Liver (tissue), 9 donors: ENCODE results near the gene TM9SF4. TPM values are rescaled to one million over a fixed set of nuclear protein-coding genes. Genes with fewer than 3 reads are reported as not detected.

ENCODE experiments used
- DNase-seq: peaks from one replicate; pipeline ENCODE4 v3.0.0-alpha.2; 2017; ENCODE audit warnings: low spot score
- H3K27ac ChIP-seq, 2 donors: one replicate each; pipeline ENCODE4 v1.7.0; 2013; ENCODE audit warnings: inconsistent platforms in 2 of 2, low read length in 2 of 2, control low read depth in 1 of 2, low read depth in 1 of 2, mild to moderate bottlenecking in 1 of 2
- H3K27me3 ChIP-seq, 4 donors: one replicate each; pipeline versions ENCODE4 v1.6.1 to v1.7.0; 2013; ENCODE audit warnings: low read length in 3 of 4, inconsistent platforms in 1 of 4, mild to moderate bottlenecking in 1 of 4, moderate library complexity in 1 of 4; ENCODE audit not compliant: control insufficient read depth in 4 of 4, insufficient read depth in 4 of 4
- H3K36me3 ChIP-seq, 4 donors: one replicate each; pipeline versions ENCODE4 v1.6.1 to v1.7.0; 2013; ENCODE audit warnings: low read length in 3 of 4, mild to moderate bottlenecking in 3 of 4, low read depth in 1 of 4, moderate library complexity in 1 of 4; ENCODE audit not compliant: control insufficient read depth in 4 of 4, insufficient read depth in 3 of 4
- H3K4me1 ChIP-seq, 4 donors: one replicate each; pipeline versions ENCODE4 v1.6.1 to v1.7.0; 2013; ENCODE audit warnings: low read length in 3 of 4, mild to moderate bottlenecking in 3 of 4, moderate library complexity in 1 of 4; ENCODE audit not compliant: control insufficient read depth in 4 of 4, insufficient read depth in 4 of 4
- H3K4me3 ChIP-seq, 3 donors: one replicate each; pipeline versions ENCODE4 v1.6.1 to v1.7.0; 2013; ENCODE audit warnings: low read length in 3 of 3, control low read depth in 1 of 3, low read depth in 1 of 3, mild to moderate bottlenecking in 1 of 3
- H3K9ac ChIP-seq, 2 donors: one replicate each; pipeline ENCODE4 v1.7.0; 2013; ENCODE audit warnings: low read length in 2 of 2, mild to moderate bottlenecking in 2 of 2, moderate library complexity in 2 of 2, control low read depth in 1 of 2, low read depth in 1 of 2
- H3K9me3 ChIP-seq, 4 donors: one replicate each; pipeline versions ENCODE4 v1.6.1 to v1.7.0; 2013; ENCODE audit warnings: low read length in 3 of 4; ENCODE audit not compliant: control insufficient read depth in 4 of 4
- EGR1 ChIP-seq, 2 donors: IDR thresholded peaks; 2 replicates each; pipeline ENCODE4 v1.6.1; 2016 to 2018; ENCODE audit warnings: antibody characterized with exemption in 2 of 2, low read depth in 2 of 2
- FOXA1 ChIP-seq: IDR thresholded peaks from 2 replicates; pipeline ENCODE4 v1.6.1; 2016; ENCODE audit warnings: antibody characterized with exemption
- FOXA2 ChIP-seq: IDR thresholded peaks from 2 replicates; pipeline ENCODE4 v1.6.1; 2016; ENCODE audit warnings: antibody characterized with exemption
- GABPA ChIP-seq, 2 donors: IDR thresholded peaks in 1 of 2; conservative IDR thresholded peaks in 1 of 2; 2 replicates each; pipeline ENCODE4 v1.6.1; 2016; ENCODE audit warnings: antibody characterized with exemption in 2 of 2, mild to moderate bottlenecking in 1 of 2, moderate library complexity in 1 of 2
- HNF4A ChIP-seq, 2 donors: conservative IDR thresholded peaks; 2 replicates each; pipeline ENCODE4 v1.6.1; 2016; ENCODE audit warnings: antibody characterized with exemption in 2 of 2, mild to moderate bottlenecking in 2 of 2
- HNF4G ChIP-seq: IDR thresholded peaks from 2 replicates; pipeline ENCODE4 v1.6.1; 2016; ENCODE audit warnings: antibody characterized with exemption
- JUND ChIP-seq, 2 donors: IDR thresholded peaks; 2 replicates each; pipeline ENCODE4 v1.6.1; 2016; ENCODE audit warnings: antibody characterized with exemption in 2 of 2
- NR2F2 ChIP-seq: IDR thresholded peaks from 2 replicates; pipeline ENCODE4 v1.6.1; 2016; ENCODE audit warnings: antibody characterized with exemption
- RAD21 ChIP-seq, 2 donors: IDR thresholded peaks; 2 replicates each; pipeline ENCODE4 v1.6.1; 2016; ENCODE audit warnings: antibody characterized with exemption in 2 of 2, mild to moderate bottlenecking in 2 of 2
- RXRA ChIP-seq, 2 donors: IDR thresholded peaks; 2 replicates each; pipeline ENCODE4 v1.6.1; 2017 to 2018; ENCODE audit warnings: antibody characterized with exemption in 2 of 2, mild to moderate bottlenecking in 1 of 2
- SP1 ChIP-seq: IDR thresholded peaks from 2 replicates; pipeline ENCODE4 v1.6.1; 2018; ENCODE audit warnings: antibody characterized with exemption, mild to moderate bottlenecking
- TAF1 ChIP-seq: conservative IDR thresholded peaks from 2 replicates; pipeline ENCODE4 v1.6.1; 2016; ENCODE audit warnings: antibody characterized with exemption, mild to moderate bottlenecking
- YY1 ChIP-seq: IDR thresholded peaks from 2 replicates; pipeline ENCODE4 v1.6.1; 2016; ENCODE audit warnings: antibody characterized with exemption, mild to moderate bottlenecking
- WGBS: extraction: QIAGEN DNeasy Blood & Tissue Kit; methylation state at CpG from one replicate; pipeline ENCODE4 v1.1.7; 2013; 5-methylcytosine and 5-hydroxymethylcytosine counted together
- polyA plus RNA-seq, 2 donors: library from polyadenylated mRNA; stranded (reverse) in 1 of 2; unstranded in 1 of 2; fragments of 200-250 nt in 1 of 2; fragments of >200 nt in 1 of 2; fragmentation: Nextera tagmentation in 1 of 2; extraction: Ambion mirVana in 1 of 2; gene quantifications; one replicate each; pipeline versions ENCODE4 v1.2.1 to v1.2.3, GENCODE V29; 2013 to 2015
- total RNA-seq, 2 donors: library from RNA; depleted of rRNA; stranded (reverse); fragments of >200 nt; gene quantifications; one replicate each; pipeline ENCODE4 v1.2.3, GENCODE V29; 2014
- TF ChIP-seq, protein P1 (sequence below): fragments of 150-350 bp; IDR thresholded peaks from 2 replicates; pipeline ENCODE4 v1.5.1; 2017; ENCODE audit warnings: improper control_type of control experiment, low read depth, low read length; ENCODE audit not compliant: missing input control
- TF ChIP-seq, protein P2 (sequence below): IDR thresholded peaks from 2 replicates; pipeline ENCODE4 v1.6.1; 2016; ENCODE audit warnings: antibody characterized with exemption
- TF ChIP-seq, protein P3 (sequence below): IDR thresholded peaks from 2 replicates; pipeline ENCODE4 v1.6.1; 2016; ENCODE audit warnings: antibody characterized with exemption, mild to moderate bottlenecking
- TF ChIP-seq, protein P4 (sequence below): IDR thresholded peaks from 2 replicates; pipeline ENCODE4 v1.6.1; 2016; ENCODE audit warnings: antibody characterized with exemption
- TF ChIP-seq, protein P5 (sequence below): IDR thresholded peaks from 2 replicates; pipeline ENCODE4 v1.6.1; 2016; ENCODE audit warnings: antibody characterized with exemption
- donor health status: healthy.
- donor health status: healthy.
- donor health status: healthy.
- donor health status: healthy.
- donor health status: healthy.

The TM9SF4 gene
- total and polyA plus RNA-seq, 4 donors = 15.9 to 26.2 (median 22.2) TPM

DNA sequence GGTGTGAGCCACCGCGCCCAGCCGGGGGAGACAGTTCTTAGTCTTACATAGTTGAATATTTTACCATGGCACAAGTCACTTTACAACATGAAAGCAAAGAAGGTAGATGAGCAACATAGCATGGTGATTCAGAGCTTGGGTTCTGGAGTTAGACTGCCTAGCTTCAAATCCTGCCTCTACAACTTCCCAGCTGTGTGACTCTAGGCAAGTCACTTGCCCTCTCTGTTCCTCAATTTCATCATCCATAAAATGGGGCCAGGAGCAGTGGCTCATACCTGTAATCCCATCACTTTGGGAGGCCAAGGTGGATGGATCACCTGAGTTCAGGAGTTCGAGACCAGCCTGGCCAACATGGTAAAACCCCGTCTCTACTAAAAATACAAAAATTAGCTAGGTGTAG, 31.2 kb upstream of the TM9SF4 start:
- no peak overlapping the region for H3K4me3 ChIP-seq
- no peak overlapping the region for H3K9ac ChIP-seq
- H3K27ac ChIP-seq = no peak overlapping the region
- H3K36me3 ChIP-seq = no peaks in the 10 kb centered on the region
- WGBS = 97% methylated on average over 5 of the region's 5 CpGs
- TF ChIP-seq EGR1 (IDR thresholded peaks at IDR 0.05; ENCODE audit: low read depth in 2 of 2) = no peak
- no peak for TF ChIP-seq FOXA1
- TF ChIP-seq, protein P1, sequence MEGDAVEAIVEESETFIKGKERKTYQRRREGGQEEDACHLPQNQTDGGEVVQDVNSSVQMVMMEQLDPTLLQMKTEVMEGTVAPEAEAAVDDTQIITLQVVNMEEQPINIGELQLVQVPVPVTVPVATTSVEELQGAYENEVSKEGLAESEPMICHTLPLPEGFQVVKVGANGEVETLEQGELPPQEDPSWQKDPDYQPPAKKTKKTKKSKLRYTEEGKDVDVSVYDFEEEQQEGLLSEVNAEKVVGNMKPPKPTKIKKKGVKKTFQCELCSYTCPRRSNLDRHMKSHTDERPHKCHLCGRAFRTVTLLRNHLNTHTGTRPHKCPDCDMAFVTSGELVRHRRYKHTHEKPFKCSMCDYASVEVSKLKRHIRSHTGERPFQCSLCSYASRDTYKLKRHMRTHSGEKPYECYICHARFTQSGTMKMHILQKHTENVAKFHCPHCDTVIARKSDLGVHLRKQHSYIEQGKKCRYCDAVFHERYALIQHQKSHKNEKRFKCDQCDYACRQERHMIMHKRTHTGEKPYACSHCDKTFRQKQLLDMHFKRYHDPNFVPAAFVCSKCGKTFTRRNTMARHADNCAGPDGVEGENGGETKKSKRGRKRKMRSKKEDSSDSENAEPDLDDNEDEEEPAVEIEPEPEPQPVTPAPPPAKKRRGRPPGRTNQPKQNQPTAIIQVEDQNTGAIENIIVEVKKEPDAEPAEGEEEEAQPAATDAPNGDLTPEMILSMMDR = no peak
- TF ChIP-seq SP1 = no peak
- TF ChIP-seq, protein P2, sequence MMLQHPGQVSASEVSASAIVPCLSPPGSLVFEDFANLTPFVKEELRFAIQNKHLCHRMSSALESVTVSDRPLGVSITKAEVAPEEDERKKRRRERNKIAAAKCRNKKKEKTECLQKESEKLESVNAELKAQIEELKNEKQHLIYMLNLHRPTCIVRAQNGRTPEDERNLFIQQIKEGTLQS = no peak
- no peak for TF ChIP-seq GABPA (IDR thresholded peaks at IDR 0.05 in 1 of 2, conservative IDR thresholded peaks at IDR 0.05 in 1 of 2)
- TF ChIP-seq JUND (IDR thresholded peaks at IDR 0.05) = no peak
- TF ChIP-seq, protein P3, sequence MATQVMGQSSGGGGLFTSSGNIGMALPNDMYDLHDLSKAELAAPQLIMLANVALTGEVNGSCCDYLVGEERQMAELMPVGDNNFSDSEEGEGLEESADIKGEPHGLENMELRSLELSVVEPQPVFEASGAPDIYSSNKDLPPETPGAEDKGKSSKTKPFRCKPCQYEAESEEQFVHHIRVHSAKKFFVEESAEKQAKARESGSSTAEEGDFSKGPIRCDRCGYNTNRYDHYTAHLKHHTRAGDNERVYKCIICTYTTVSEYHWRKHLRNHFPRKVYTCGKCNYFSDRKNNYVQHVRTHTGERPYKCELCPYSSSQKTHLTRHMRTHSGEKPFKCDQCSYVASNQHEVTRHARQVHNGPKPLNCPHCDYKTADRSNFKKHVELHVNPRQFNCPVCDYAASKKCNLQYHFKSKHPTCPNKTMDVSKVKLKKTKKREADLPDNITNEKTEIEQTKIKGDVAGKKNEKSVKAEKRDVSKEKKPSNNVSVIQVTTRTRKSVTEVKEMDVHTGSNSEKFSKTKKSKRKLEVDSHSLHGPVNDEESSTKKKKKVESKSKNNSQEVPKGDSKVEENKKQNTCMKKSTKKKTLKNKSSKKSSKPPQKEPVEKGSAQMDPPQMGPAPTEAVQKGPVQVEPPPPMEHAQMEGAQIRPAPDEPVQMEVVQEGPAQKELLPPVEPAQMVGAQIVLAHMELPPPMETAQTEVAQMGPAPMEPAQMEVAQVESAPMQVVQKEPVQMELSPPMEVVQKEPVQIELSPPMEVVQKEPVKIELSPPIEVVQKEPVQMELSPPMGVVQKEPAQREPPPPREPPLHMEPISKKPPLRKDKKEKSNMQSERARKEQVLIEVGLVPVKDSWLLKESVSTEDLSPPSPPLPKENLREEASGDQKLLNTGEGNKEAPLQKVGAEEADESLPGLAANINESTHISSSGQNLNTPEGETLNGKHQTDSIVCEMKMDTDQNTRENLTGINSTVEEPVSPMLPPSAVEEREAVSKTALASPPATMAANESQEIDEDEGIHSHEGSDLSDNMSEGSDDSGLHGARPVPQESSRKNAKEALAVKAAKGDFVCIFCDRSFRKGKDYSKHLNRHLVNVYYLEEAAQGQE = no peak
- no peak for TF ChIP-seq NR2F2
- TF ChIP-seq YY1 = no peak
- TF ChIP-seq TAF1 = no peak
- TF ChIP-seq RAD21 (IDR thresholded peaks at IDR 0.05) = no peak
- TF ChIP-seq RXRA (IDR thresholded peaks at IDR 0.05) = no peak
- TF ChIP-seq, protein P4, sequence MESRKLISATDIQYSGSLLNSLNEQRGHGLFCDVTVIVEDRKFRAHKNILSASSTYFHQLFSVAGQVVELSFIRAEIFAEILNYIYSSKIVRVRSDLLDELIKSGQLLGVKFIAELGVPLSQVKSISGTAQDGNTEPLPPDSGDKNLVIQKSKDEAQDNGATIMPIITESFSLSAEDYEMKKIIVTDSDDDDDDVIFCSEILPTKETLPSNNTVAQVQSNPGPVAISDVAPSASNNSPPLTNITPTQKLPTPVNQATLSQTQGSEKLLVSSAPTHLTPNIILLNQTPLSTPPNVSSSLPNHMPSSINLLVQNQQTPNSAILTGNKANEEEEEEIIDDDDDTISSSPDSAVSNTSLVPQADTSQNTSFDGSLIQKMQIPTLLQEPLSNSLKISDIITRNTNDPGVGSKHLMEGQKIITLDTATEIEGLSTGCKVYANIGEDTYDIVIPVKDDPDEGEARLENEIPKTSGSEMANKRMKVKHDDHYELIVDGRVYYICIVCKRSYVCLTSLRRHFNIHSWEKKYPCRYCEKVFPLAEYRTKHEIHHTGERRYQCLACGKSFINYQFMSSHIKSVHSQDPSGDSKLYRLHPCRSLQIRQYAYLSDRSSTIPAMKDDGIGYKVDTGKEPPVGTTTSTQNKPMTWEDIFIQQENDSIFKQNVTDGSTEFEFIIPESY = no peak
- no peak for TF ChIP-seq HNF4G
- TF ChIP-seq, protein P5, sequence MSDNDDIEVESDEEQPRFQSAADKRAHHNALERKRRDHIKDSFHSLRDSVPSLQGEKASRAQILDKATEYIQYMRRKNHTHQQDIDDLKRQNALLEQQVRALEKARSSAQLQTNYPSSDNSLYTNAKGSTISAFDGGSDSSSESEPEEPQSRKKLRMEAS = no peak
- no peak for TF ChIP-seq FOXA2
- DNase-seq = no peak
- H3K4me1 ChIP-seq = no peaks in the 10 kb centered on the region
- H3K9me3 ChIP-seq = no peaks in the 10 kb centered on the region
- H3K27me3 ChIP-seq = peaks cover 0 to 4% (median 0%) of the 10 kb centered on the region in 4 donors

DNA sequence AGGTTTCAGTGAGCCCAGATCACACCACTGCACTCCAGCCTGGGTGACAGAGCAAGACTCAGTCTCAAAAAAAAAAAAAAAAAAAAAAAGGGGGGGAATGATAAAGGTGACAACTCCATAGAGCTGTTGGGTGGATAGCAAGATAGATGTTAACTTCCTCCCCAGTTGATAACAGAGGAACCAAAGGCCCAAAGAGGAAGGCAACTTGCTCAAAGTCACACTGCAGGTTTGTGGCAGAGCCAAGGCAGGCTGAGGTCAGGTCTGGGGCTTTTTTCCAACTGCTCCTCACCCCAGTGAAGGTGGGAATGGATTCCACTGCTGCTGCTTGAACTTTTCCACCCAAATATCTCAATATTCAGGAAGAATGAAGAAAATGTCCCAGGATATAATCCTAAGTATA, 30.7 kb upstream of the TM9SF4 start:
- H3K27me3 ChIP-seq = peaks cover 0 to 4% (median 0%) of the 10 kb centered on the region in 4 donors
- H3K36me3 ChIP-seq = no peaks in the 10 kb centered on the region
- no peak overlapping the region for H3K4me3 ChIP-seq
- no peak overlapping the region for H3K9ac ChIP-seq
- H3K27ac ChIP-seq = no peak overlapping the region
- no peaks in the 10 kb centered on the region for H3K9me3 ChIP-seq
- no peaks in the 10 kb centered on the region for H3K4me1 ChIP-seq
- TF ChIP-seq, protein P5 = no peak
- TF ChIP-seq FOXA1 (no peak), HNF4A (conservative IDR thresholded peaks at IDR 0.05) (no peak), HNF4G (no peak), FOXA2 (no peak), TAF1 (no peak), SP1 (no peak), NR2F2 (no peak)
- TF ChIP-seq, protein P4 = no peak
- TF ChIP-seq, protein P2 = no peak
- TF ChIP-seq, protein P1 = no peak
- DNase-seq = no peak
